ENCODE data around the gene GLO1. TPM values are rescaled to one million over a fixed set of nuclear protein-coding genes. Genes with fewer than 3 reads are reported as not detected.

Gene GLO1
- total RNA-seq, 1 experiment from 2014 or later: 155 TPM

- H3K4me1 ChIP-seq: no peaks in the 10 kb centered on the region
- CTCF ChIA-PET: no interaction called here
- H3K27me3 Mint-ChIP-seq (ENCODE audit: insufficient read depth, unreplicated experiment): peaks cover 3% of the 10 kb centered on the region
- H3K36me3 Mint-ChIP-seq (ENCODE audit: insufficient read depth, unreplicated experiment): no peaks in the 10 kb centered on the region
- POLR2A ChIA-PET: no interaction called here
- DNase-seq: no peak
- no peak overlapping the region for H3K4me3 ChIP-seq (ENCODE audit: low read depth, low read length)
- no TSS peak for BruUV-seq (replicated peaks)
- no peaks in the 10 kb centered on the region for H3K36me3 ChIP-seq (ENCODE audit: control insufficient read depth, insufficient read depth, low read length)
- no peak overlapping the region for H3K4me3 Mint-ChIP-seq (ENCODE audit: unreplicated experiment)
- intact Hi-C loops (cut with micrococcal nuclease; ENCODE audit: unreplicated experiment): no loop called here
- H3K4me1 Mint-ChIP-seq (ENCODE audit: low read depth, unreplicated experiment): no peaks in the 10 kb centered on the region
- no peak overlapping the region for H3K27ac Mint-ChIP-seq (ENCODE audit: unreplicated experiment)
- no peaks in the 10 kb centered on the region for H3K27me3 ChIP-seq (replicated peaks; ENCODE audit: control insufficient read depth, insufficient read depth, low read length)
- peaks cover 4% of the 10 kb centered on the region for H3K9me3 Mint-ChIP-seq (ENCODE audit: unreplicated experiment)
- H3K9me3 ChIP-seq: no peaks in the 10 kb centered on the region; the same call in 1 of the 2 replicates
- TF ChIP-seq CTCF (IDR thresholded peaks at IDR 0.05; ENCODE audit: insufficient read depth in 1 of 2, low read depth in 1 of 2, low read length in 1 of 2, severe bottlenecking in 1 of 2, unreplicated experiment in 1 of 2): no peak
Measured at GRCh38 chr6:38730140-38730862, 27.4 kb upstream of the GLO1 start.

GRCh38 chr6:38728203-38728602, 25.3 kb upstream of the GLO1 start:
- intact Hi-C loops (cut with micrococcal nuclease; ENCODE audit: unreplicated experiment): no loop called here
- no peaks in the 10 kb centered on the region for H3K9me3 ChIP-seq
- Mint-ChIP-seq H3K27ac (ENCODE audit: unreplicated experiment) (no peak overlapping the region), H3K4me3 (ENCODE audit: unreplicated experiment) (no peak overlapping the region), H3K36me3 (ENCODE audit: insufficient read depth, unreplicated experiment) (no peaks in the 10 kb centered on the region), H3K27me3 (ENCODE audit: insufficient read depth, unreplicated experiment) (peaks cover under 1% of the 10 kb centered on the region), H3K4me1 (ENCODE audit: low read depth, unreplicated experiment) (no peaks in the 10 kb centered on the region), H3K9me3 (ENCODE audit: unreplicated experiment) (no peaks in the 10 kb centered on the region)
- H3K4me3 ChIP-seq (ENCODE audit: low read depth, low read length): no peak overlapping the region
- CTCF ChIA-PET: no interaction called here
- POLR2A ChIA-PET: no interaction called here
- BruUV-seq (replicated peaks): no TSS peak
- no peaks in the 10 kb centered on the region for H3K36me3 ChIP-seq (ENCODE audit: control insufficient read depth, insufficient read depth, low read length)
- H3K4me1 ChIP-seq: no peaks in the 10 kb centered on the region
- no peak for DNase-seq
- H3K27me3 ChIP-seq (replicated peaks; ENCODE audit: control insufficient read depth, insufficient read depth, low read length): no peaks in the 10 kb centered on the region
- TF ChIP-seq CTCF (IDR thresholded peaks at IDR 0.05; ENCODE audit: insufficient read depth in 1 of 2, low read depth in 1 of 2, low read length in 1 of 2, severe bottlenecking in 1 of 2, unreplicated experiment in 1 of 2): no peak

GRCh38 chr6:38725414-38726183, 22.7 kb upstream of the GLO1 start:
- no peak for TF ChIP-seq CTCF (IDR thresholded peaks at IDR 0.05; ENCODE audit: insufficient read depth in 1 of 2, low read depth in 1 of 2, low read length in 1 of 2, severe bottlenecking in 1 of 2, unreplicated experiment in 1 of 2)
- Histone ChIP-seq H3K9me3 (no peaks in the 10 kb centered on the region), H3K4me3 (ENCODE audit: low read depth, low read length) (no peak overlapping the region), H3K36me3 (ENCODE audit: control insufficient read depth, insufficient read depth, low read length) (no peaks in the 10 kb centered on the region), H3K4me1 (no peaks in the 10 kb centered on the region), H3K27me3 (replicated peaks; ENCODE audit: control insufficient read depth, insufficient read depth, low read length) (no peaks in the 10 kb centered on the region)
- Mint-ChIP-seq H3K4me1 (ENCODE audit: low read depth, unreplicated experiment) (peaks cover 5% of the 10 kb centered on the region), H3K9me3 (ENCODE audit: unreplicated experiment) (peaks cover 7% of the 10 kb centered on the region), H3K27ac (ENCODE audit: unreplicated experiment) (no peak overlapping the region), H3K4me3 (ENCODE audit: unreplicated experiment) (no peak overlapping the region), H3K36me3 (ENCODE audit: insufficient read depth, unreplicated experiment) (no peaks in the 10 kb centered on the region), H3K27me3 (ENCODE audit: insufficient read depth, unreplicated experiment) (no peaks in the 10 kb centered on the region)
- intact Hi-C loops (cut with micrococcal nuclease; ENCODE audit: unreplicated experiment): no loop called here
- no peak for DNase-seq
- CTCF ChIA-PET: no interaction called here
- POLR2A ChIA-PET: no interaction called here
- BruUV-seq (replicated peaks): no TSS peak

Measured in Caco-2 (cell line).